A673 (cell line): Measurements from ENCODE around the gene FAM209B.

Experiments used
- EZH2 ChIP-seq: fragments of 200-600 bp; sonication (generic); IDR thresholded peaks from 2 replicates; pipeline ENCODE4 v1.6.1; 2017; ENCODE audit warnings: borderline replicate concordance, low read depth, mild to moderate bottlenecking, mixed read lengths, antibody characterized with exemption, low read length; ENCODE audit not compliant: poor library complexity, severe bottlenecking
- TF ChIP-seq, protein P1 (sequence below): fragments of 300-800, 200-600 bp; sonication (generic); conservative IDR thresholded peaks from 2 replicates; pipeline ENCODE4 v1.5.1; 2017; ENCODE audit warnings: low read depth, mild to moderate bottlenecking, antibody characterized with exemption, low read length, moderate library complexity, mixed read lengths

GRCh38 chr20:56566621-56567020 lies 33.6 kb downstream of the FAM209B start:
- TF ChIP-seq, protein P1, sequence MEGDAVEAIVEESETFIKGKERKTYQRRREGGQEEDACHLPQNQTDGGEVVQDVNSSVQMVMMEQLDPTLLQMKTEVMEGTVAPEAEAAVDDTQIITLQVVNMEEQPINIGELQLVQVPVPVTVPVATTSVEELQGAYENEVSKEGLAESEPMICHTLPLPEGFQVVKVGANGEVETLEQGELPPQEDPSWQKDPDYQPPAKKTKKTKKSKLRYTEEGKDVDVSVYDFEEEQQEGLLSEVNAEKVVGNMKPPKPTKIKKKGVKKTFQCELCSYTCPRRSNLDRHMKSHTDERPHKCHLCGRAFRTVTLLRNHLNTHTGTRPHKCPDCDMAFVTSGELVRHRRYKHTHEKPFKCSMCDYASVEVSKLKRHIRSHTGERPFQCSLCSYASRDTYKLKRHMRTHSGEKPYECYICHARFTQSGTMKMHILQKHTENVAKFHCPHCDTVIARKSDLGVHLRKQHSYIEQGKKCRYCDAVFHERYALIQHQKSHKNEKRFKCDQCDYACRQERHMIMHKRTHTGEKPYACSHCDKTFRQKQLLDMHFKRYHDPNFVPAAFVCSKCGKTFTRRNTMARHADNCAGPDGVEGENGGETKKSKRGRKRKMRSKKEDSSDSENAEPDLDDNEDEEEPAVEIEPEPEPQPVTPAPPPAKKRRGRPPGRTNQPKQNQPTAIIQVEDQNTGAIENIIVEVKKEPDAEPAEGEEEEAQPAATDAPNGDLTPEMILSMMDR: no peak
- no peak for TF ChIP-seq EZH2
